ENCODE measurements around the gene SLC29A3. TPM values are rescaled to one million over a fixed set of nuclear protein-coding genes. Genes with fewer than 3 reads are reported as not detected.

The SLC29A3 gene
- total RNA-seq, 3 donors from 2014 or later: 5.0 to 5.5 (median 5.4) TPM

GRCh38 chr10:71334221-71334791 is 15.2 kb downstream of the SLC29A3 start:
- Mint-ChIP-seq H3K36me3 (ENCODE audit: insufficient read depth) (peaks cover 8% of the 10 kb centered on the region), H3K4me3 (no peak overlapping the region), H3K9me3 (no peaks in the 10 kb centered on the region), H3K27me3 (ENCODE audit: low read depth) (no peaks in the 10 kb centered on the region), H3K4me1 (ENCODE audit: low read depth) (no peaks in the 10 kb centered on the region)
- ATAC-seq (no peak), DNase-seq (no peak)

DNA sequence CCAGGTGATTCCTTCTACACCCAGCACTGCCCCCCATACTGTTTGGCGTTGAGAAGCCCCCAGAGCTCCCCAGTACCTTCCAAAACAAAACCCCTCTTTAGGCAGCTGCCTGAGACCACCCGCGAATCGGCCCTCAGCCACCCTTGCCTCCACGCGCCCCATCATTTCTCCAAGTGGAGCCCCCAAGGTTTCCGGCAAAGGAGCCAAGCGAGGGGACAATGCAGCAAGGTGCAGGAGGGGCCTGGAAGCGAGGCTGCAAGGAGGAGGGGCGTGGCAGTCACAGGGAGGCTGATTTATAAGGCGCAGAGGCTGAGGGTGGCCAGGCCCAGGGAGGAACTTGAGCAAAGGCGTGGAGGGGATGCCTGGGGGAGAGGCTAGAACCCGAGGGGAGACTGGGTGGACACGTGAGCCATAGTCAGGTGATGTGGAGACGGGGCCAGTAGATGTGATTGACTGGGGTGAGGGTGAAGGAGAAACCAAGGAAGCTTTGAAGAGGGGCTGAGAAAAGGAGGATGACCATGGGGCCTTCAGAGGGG is 16.2 kb downstream of the SLC29A3 start:
- no peak for DNase-seq
- H3K4me1 Mint-ChIP-seq (ENCODE audit: low read depth): no peaks in the 10 kb centered on the region
- peaks cover 11% of the 10 kb centered on the region for H3K36me3 Mint-ChIP-seq (ENCODE audit: insufficient read depth)
- H3K4me3 Mint-ChIP-seq: no peak overlapping the region
- no peaks in the 10 kb centered on the region for H3K9me3 Mint-ChIP-seq
- H3K27me3 Mint-ChIP-seq (ENCODE audit: low read depth): no peaks in the 10 kb centered on the region
- no peak for ATAC-seq

DNA sequence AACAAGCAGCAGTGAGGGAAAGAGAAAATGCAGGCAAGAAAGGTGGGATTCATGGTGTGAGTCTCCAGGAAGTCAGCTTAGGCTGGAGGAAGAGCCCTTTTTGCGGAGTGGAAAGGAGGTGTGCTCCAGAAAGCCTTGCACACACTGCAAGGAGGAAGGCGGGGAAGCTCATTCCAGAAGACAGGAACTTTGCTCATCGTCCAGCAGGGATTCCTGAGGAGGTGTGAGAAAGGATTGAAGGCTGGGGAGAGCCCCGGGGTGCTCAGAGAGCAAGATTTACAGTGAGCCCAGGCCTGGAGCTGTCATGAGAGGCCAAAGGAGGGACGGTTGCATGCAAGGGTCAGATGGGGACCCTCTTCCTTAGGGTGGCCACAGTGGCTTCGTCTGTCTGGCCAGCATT is 17.6 kb downstream of the SLC29A3 start:
- no peaks in the 10 kb centered on the region for H3K4me1 Mint-ChIP-seq (ENCODE audit: low read depth)
- H3K4me3 Mint-ChIP-seq: no peak overlapping the region
- ATAC-seq: no peak
- no peak for DNase-seq
- no peaks in the 10 kb centered on the region for H3K9me3 Mint-ChIP-seq
- peaks cover 11% of the 10 kb centered on the region for H3K36me3 Mint-ChIP-seq (ENCODE audit: insufficient read depth)
- H3K27me3 Mint-ChIP-seq (ENCODE audit: low read depth): no peaks in the 10 kb centered on the region

GRCh38 chr10:71337219-71337701 is 18.2 kb downstream of the SLC29A3 start:
- Mint-ChIP-seq H3K27me3 (ENCODE audit: low read depth) (no peaks in the 10 kb centered on the region), H3K9me3 (no peaks in the 10 kb centered on the region), H3K4me3 (no peak overlapping the region), H3K4me1 (ENCODE audit: low read depth) (no peaks in the 10 kb centered on the region), H3K36me3 (ENCODE audit: insufficient read depth) (peaks cover 11% of the 10 kb centered on the region)
- ATAC-seq (no peak), DNase-seq (no peak)

- no peaks in the 10 kb centered on the region for H3K4me1 Mint-ChIP-seq (ENCODE audit: low read depth)
- H3K27me3 Mint-ChIP-seq (ENCODE audit: low read depth): no peaks in the 10 kb centered on the region
- peaks cover 9% of the 10 kb centered on the region for H3K36me3 Mint-ChIP-seq (ENCODE audit: insufficient read depth)
- DNase-seq (no peak), ATAC-seq (no peak)
- no peaks in the 10 kb centered on the region for H3K9me3 Mint-ChIP-seq
- no peak overlapping the region for H3K4me3 Mint-ChIP-seq
Measured at GRCh38 chr10:71338728-71339495, 19.9 kb downstream of the SLC29A3 start.

DNA sequence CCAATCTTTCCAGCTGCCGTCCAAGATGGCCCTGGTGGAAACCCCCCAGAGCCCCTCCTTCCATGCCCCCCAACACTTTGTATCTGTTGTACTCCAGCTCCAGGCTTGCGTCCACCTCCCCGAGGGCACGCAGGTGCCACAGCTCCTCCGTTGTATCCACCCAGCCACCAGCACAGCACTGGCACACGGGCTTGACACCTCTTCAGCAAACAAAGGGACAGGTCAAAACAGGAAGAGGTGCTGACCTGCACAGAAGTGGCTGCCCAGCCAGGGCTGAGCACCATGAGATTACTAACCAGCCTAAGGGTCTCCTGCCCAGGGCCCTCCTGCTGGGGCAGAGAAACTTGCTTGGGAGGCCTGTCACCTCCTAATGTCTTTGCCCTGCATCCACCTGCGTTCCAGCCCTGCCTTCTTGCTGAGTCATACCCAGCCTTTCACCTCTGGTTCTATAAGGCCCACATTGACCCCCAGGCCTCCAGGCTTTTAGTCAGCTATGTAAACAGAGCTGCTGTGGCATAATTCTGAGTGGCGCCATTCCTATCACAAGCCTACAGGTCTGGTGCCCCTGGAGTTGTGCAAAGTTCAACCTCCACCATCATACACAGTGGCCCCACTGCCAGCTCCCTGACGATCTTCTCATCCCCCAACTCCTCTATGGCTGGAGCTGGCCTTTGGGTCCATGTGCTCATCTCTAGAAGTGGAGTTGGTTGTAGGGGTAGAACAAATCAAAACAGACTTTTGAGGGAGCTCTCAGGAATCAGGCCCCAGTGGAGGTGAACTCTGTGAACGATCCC is 20.9 kb downstream of the SLC29A3 start:
- no peaks in the 10 kb centered on the region for H3K9me3 Mint-ChIP-seq
- ATAC-seq: no peak
- H3K27me3 Mint-ChIP-seq (ENCODE audit: low read depth): no peaks in the 10 kb centered on the region
- peaks cover 9% of the 10 kb centered on the region for H3K36me3 Mint-ChIP-seq (ENCODE audit: insufficient read depth)
- no peaks in the 10 kb centered on the region for H3K4me1 Mint-ChIP-seq (ENCODE audit: low read depth)
- H3K4me3 Mint-ChIP-seq: no peak overlapping the region
- no peak for DNase-seq

- Mint-ChIP-seq H3K4me3 (no peak overlapping the region), H3K9me3 (no peaks in the 10 kb centered on the region), H3K4me1 (ENCODE audit: low read depth) (no peaks in the 10 kb centered on the region), H3K36me3 (ENCODE audit: insufficient read depth) (peaks cover 3% of the 10 kb centered on the region), H3K27me3 (ENCODE audit: low read depth) (no peaks in the 10 kb centered on the region)
- DNase-seq (no peak), ATAC-seq (no peak)
Measured at GRCh38 chr10:71342573-71343391, 23.7 kb downstream of the SLC29A3 start.

- H3K4me3 Mint-ChIP-seq: no peak overlapping the region
- H3K9me3 Mint-ChIP-seq: no peaks in the 10 kb centered on the region
- ATAC-seq (no peak), DNase-seq (no peak)
- peaks cover 3% of the 10 kb centered on the region for H3K36me3 Mint-ChIP-seq (ENCODE audit: insufficient read depth)
- no peaks in the 10 kb centered on the region for H3K27me3 Mint-ChIP-seq (ENCODE audit: low read depth)
- no peaks in the 10 kb centered on the region for H3K4me1 Mint-ChIP-seq (ENCODE audit: low read depth)
Measured at GRCh38 chr10:71343392-71343773, 24.3 kb downstream of the SLC29A3 start.

DNA sequence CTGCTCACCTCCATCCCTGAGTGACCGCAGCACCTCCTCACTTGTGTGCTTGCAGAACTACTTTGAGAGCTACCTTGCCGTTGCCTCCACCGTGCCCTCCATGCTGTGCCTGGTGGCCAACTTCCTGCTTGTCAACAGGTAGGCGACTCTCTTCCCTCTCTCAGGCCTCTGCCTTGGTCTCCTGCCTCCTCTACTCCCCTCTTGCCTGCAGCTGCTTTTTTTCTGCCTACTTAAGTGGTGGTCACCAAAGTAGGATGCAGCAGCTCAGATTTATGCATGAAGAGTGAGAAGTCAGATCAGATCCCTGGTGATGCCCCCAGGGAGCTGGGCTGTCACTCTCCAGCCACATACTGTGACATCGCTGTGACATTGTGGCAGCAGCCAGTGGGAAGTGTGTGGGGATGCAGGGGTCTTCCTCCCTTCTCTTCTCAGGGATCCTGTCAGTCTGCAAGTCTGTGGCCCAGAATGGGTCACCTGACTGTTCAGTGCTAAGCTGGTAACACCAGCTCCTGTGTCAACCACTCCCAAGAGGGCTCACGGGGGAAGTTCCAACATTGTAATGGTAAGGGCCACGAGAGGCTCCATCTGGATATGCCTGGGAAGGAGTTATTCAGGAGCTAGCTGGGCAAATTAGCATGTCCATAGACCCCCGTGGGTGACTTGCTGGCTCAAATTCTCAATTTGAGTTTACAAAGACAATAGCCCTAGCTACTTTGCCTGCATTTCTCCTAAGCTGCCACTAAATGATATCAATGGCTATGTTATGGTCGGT is 25.3 kb downstream of the SLC29A3 start:
- Mint-ChIP-seq H3K4me1 (ENCODE audit: low read depth) (no peaks in the 10 kb centered on the region), H3K36me3 (ENCODE audit: insufficient read depth) (peaks cover 6% of the 10 kb centered on the region), H3K4me3 (no peak overlapping the region), H3K27me3 (ENCODE audit: low read depth) (no peaks in the 10 kb centered on the region), H3K9me3 (no peaks in the 10 kb centered on the region)
- DNase-seq (no peak), ATAC-seq (no peak)

- Mint-ChIP-seq H3K4me3 (no peak overlapping the region), H3K4me1 (ENCODE audit: low read depth) (no peaks in the 10 kb centered on the region), H3K9me3 (no peaks in the 10 kb centered on the region), H3K36me3 (ENCODE audit: insufficient read depth) (peaks cover 3% of the 10 kb centered on the region), H3K27me3 (ENCODE audit: low read depth) (no peaks in the 10 kb centered on the region)
- no peak for DNase-seq
- no peak for ATAC-seq
Measured at GRCh38 chr10:71344993-71345480, 26.0 kb downstream of the SLC29A3 start.

DNA sequence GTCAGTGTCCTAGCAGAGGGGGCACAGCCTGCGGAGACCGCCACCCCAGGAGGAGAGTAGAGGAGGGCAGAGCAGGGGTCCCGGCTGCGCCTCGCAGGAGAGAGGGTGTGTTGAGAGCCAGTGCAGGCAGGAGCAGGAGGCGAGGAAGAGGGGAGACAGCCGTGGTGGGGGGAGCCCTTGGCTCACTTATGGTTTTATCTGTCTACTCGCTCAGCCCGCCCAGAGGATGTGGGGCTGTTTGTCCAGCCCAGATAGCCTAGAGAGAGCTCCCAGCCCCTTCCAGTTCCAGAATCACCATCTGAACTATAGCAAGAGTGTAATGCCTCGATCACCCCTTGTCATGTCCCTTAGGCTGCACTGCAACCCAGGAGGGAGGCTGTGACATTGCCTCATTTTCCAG is 26.6 kb downstream of the SLC29A3 start:
- peaks cover 4% of the 10 kb centered on the region for H3K4me1 Mint-ChIP-seq (ENCODE audit: low read depth)
- peaks cover 3% of the 10 kb centered on the region for H3K36me3 Mint-ChIP-seq (ENCODE audit: insufficient read depth)
- no peaks in the 10 kb centered on the region for H3K27me3 Mint-ChIP-seq (ENCODE audit: low read depth)
- ATAC-seq: no peak
- no peak for DNase-seq
- H3K9me3 Mint-ChIP-seq: no peaks in the 10 kb centered on the region
- no peak overlapping the region for H3K4me3 Mint-ChIP-seq

DNA sequence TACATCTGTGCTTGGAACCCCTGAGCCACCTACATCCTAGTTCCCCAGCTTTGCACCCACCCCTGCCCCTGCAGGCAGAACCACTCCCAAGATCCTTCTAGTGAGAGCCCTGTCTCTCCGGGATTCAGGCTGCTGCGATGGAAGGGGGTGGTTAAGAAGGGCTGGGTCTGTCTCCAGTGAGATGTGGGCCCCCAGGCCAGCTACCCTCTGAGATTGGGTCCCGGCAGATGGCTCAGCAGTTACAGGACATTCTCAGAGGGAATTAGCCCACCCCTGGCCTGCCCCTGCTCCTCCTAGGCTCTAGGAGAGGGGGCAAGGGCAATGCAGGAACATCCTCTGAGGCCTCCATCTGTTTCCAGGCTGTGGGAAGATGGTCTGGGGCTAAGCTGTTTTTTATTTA is 27.7 kb downstream of the SLC29A3 start:
- Mint-ChIP-seq H3K4me1 (ENCODE audit: low read depth) (peaks cover 5% of the 10 kb centered on the region), H3K9me3 (no peaks in the 10 kb centered on the region), H3K4me3 (no peak overlapping the region), H3K27me3 (ENCODE audit: low read depth) (no peaks in the 10 kb centered on the region), H3K36me3 (ENCODE audit: insufficient read depth) (peaks cover 3% of the 10 kb centered on the region)
- ATAC-seq (no peak), DNase-seq (no peak)
